Measurements from ENCODE around the gene NYNRIN. TPM values are rescaled to one million over a fixed set of nuclear protein-coding genes. Genes with fewer than 3 reads are reported as not detected.

NYNRIN gene
- total and polyA plus RNA-seq, 2 of the 8 experiments (the other 6 are each of a cell fraction or from before 2014, with no cell fraction given) = 15.2 to 18.3 TPM

- TF ChIP-seq TEAD4 (IDR thresholded peaks at IDR 0.05; ENCODE audit: low read depth, low read length) = no peak
- TF ChIP-seq POLR2A (IDR thresholded peaks at IDR 0.05; ENCODE audit: control extremely low read depth in 1 of 2, low read depth in 2 of 2, low read length in 2 of 2) = peak in 1 of 2 experiments; percentile 67; a peak in 2 of 3 replicates
- TF ChIP-seq POLR2AphosphoS5 (IDR thresholded peaks at IDR 0.05; ENCODE audit: low read depth, low read length) = no peak
- no peak for TF ChIP-seq SUZ12 (IDR thresholded peaks at IDR 0.05; ENCODE audit: low read length)
- TF ChIP-seq SP4 (IDR thresholded peaks at IDR 0.05; ENCODE audit: low read length) = no peak
- TF ChIP-seq CREB1 (IDR thresholded peaks at IDR 0.05) = no peak
- TF ChIP-seq GABPA (IDR thresholded peaks at IDR 0.05; ENCODE audit: borderline replicate concordance, insufficient read depth, low read length) = no peak
- TF ChIP-seq CHD2 (IDR thresholded peaks at IDR 0.05; ENCODE audit: low read length) = no peak
- no peak for TF ChIP-seq MAX (IDR thresholded peaks at IDR 0.05)
- no peak for TF ChIP-seq RFX5 (IDR thresholded peaks at IDR 0.05; ENCODE audit: borderline replicate concordance, low read depth, low read length)
- no peak for TF ChIP-seq PHF8 (conservative IDR thresholded peaks at IDR 0.05; ENCODE audit: low read depth, low read length)
- no peak for TF ChIP-seq SP2 (IDR thresholded peaks at IDR 0.05; ENCODE audit: low read length)
These were observed 31.4 kb downstream of the NYNRIN start (continued) for GRCh38 chr14:24430143-24430681.

Measured in H1 (cell line).